Choroid plexus epithelial cell (primary cell): ENCODE results near the gene SORCS1.

Experiments used
- DNase-seq: peaks from one replicate; pipeline ENCODE4 v3.0.0-alpha.2; 2010; ENCODE audit warnings: low read depth
- H3K4me3 ChIP-seq: 2 replicates; pipeline ENCODE4 v1.5.1; 2011; ENCODE audit warnings: low read depth, mild to moderate bottlenecking, control low read depth, low read length, moderate library complexity
- TF ChIP-seq, protein P1 (sequence below): conservative IDR thresholded peaks from 2 replicates; pipeline ENCODE4 v1.5.1; 2011; ENCODE audit warnings: low read depth, mild to moderate bottlenecking, control low read depth, inconsistent platforms, low read length, moderate library complexity

Gene SORCS1

GRCh38 chr10:107091126-107091525 lies 73.4 kb downstream of the SORCS1 start:
- no peak overlapping the region for H3K4me3 ChIP-seq
- no peak for DNase-seq
- TF ChIP-seq, protein P1, sequence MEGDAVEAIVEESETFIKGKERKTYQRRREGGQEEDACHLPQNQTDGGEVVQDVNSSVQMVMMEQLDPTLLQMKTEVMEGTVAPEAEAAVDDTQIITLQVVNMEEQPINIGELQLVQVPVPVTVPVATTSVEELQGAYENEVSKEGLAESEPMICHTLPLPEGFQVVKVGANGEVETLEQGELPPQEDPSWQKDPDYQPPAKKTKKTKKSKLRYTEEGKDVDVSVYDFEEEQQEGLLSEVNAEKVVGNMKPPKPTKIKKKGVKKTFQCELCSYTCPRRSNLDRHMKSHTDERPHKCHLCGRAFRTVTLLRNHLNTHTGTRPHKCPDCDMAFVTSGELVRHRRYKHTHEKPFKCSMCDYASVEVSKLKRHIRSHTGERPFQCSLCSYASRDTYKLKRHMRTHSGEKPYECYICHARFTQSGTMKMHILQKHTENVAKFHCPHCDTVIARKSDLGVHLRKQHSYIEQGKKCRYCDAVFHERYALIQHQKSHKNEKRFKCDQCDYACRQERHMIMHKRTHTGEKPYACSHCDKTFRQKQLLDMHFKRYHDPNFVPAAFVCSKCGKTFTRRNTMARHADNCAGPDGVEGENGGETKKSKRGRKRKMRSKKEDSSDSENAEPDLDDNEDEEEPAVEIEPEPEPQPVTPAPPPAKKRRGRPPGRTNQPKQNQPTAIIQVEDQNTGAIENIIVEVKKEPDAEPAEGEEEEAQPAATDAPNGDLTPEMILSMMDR: no peak

DNA sequence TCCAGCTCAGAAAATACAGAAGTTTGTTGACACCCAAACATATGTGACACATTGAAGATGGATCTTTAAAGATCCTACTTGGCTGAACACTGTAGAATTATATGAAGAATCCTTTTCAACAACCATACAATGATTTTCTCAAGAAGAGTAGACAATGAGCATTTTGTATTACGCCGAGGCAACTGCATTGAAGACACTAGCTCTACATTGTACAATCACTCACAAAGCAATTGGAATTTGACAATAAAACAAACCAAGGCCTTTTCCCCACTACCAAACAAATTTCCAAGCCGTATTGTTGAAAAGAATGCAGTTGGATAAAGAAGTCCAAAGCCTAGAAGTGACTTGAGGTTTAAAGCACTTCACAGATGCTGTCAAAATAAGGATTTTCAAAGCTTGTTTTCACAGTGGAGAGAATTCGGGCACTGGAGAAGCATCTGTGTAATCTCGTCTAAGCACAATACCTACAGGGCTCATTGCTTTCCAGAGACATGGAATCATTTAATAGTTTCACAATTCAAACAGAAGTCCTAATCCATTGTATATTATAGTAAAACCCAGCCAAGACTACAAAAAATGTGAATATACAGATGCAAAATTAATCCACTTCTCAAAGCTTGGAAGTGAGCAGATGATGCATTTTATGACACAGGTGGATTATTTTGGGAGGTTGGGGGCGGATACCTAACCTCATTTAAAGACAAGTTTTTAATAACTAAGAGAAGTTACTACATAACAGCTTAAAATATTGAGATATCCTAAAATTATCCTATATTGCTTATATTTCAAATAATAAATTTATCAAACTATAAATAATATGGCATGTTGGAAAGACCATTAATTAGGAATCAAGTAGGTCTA lies 78.6 kb downstream of the SORCS1 start:
- H3K4me3 ChIP-seq: no peak overlapping the region
- TF ChIP-seq, protein P1: no peak
- DNase-seq: no peak

- no peak overlapping the region for H3K4me3 ChIP-seq
- no peak for DNase-seq
- TF ChIP-seq, protein P1: no peak
Measured at GRCh38 chr10:107083388-107084009, 81.0 kb downstream of the SORCS1 start.

- TF ChIP-seq, protein P1: no peak
- no peak for DNase-seq
- H3K4me3 ChIP-seq: no peak overlapping the region
Measured at GRCh38 chr10:107081644-107082043, 82.9 kb downstream of the SORCS1 start.

GRCh38 chr10:107075117-107075516 lies 89.4 kb downstream of the SORCS1 start:
- TF ChIP-seq, protein P1: no peak
- H3K4me3 ChIP-seq: no peak overlapping the region
- DNase-seq: no peak

DNA sequence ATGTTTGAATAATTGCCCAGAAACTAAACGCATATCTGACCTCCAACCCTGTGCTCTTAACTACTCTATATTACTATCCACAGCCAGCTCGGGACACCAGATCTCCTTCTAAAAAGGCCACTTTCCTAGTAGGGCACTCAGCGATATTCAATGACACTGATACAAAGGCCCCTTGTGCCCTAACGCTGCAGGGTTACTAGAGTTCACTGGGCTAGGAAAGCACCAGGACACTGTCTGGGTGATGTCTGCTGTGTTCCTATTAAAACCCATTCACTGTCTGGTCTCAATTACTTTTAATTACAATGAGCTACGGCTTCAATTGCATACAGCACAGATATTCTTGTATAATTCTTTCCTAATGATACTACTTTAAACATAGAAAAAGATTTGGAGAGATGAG lies 91.7 kb downstream of the SORCS1 start:
- no peak for DNase-seq
- no peak overlapping the region for H3K4me3 ChIP-seq
- TF ChIP-seq, protein P1: no peak
